Natural killer cell treated with Interleukin-12 subunit alpha and Interleukin-12 subunit beta and Interleukin-15 and Interleukin-18, amount 100 ng/mL, for 72 hours (primary cell): ENCODE measurements around the gene RGS16. TPM values are rescaled to one million over a fixed set of nuclear protein-coding genes. Genes with fewer than 3 reads are reported as not detected.
A peak's percentile ranks its signal among the peaks of the same experiment; 100 is the strongest.

Experiments
- ATAC-seq, 2 donors: fragments of 150-1000 bp; cut with Tn5 transposase in 1 of 2; sonication (Bioruptor Pico), chemical (Tn5 transposase) in 1 of 2; 2 replicates each; pipeline ENCODE4 v1.10.0; 2021
- DNase-seq: peaks from one replicate; pipeline ENCODE4 v3.0.0; 2022; ENCODE audit warnings: low spot score
- H3K27ac Mint-ChIP-seq, 2 donors: 1 replicate in 1 of 2; 2 replicates in 1 of 2; pipeline ENCODE4 v1.8.0; 2022; ENCODE audit warnings: mixed read lengths in 2 of 2, mild to moderate bottlenecking in 1 of 2, moderate library complexity in 1 of 2
- H3K27me3 Mint-ChIP-seq, 2 donors: 1 replicate in 1 of 2; 2 replicates in 1 of 2; pipeline ENCODE4 v1.8.0; 2022; ENCODE audit warnings: mixed read lengths in 2 of 2
- H3K36me3 Mint-ChIP-seq: one replicate; pipeline ENCODE4 v1.8.0; 2022; ENCODE audit warnings: mixed read lengths
- H3K4me1 Mint-ChIP-seq, 2 donors: 1 replicate in 1 of 2; 2 replicates in 1 of 2; pipeline ENCODE4 v1.8.0; 2022; ENCODE audit warnings: low read depth in 2 of 2, mixed read lengths in 2 of 2, mild to moderate bottlenecking in 1 of 2
- H3K4me3 Mint-ChIP-seq: one replicate; pipeline ENCODE4 v1.8.0; 2022; ENCODE audit warnings: mixed read lengths
- H3K9me3 Mint-ChIP-seq: 2 replicates; pipeline ENCODE4 v1.8.0; 2022; ENCODE audit warnings: mixed read lengths
- total RNA-seq, 2 donors: library from RNA; stranded (reverse); gene quantifications; one replicate each; pipeline ENCODE4 v1.2.3, GENCODE V29; 2022

The RGS16 gene
- total RNA-seq, 2 donors from 2014 or later = 33.0 to 102 TPM

GRCh38 chr1:182625024-182625423, 20.8 kb upstream of the RGS16 start:
- Mint-ChIP-seq H3K4me3 (no peak overlapping the region), H3K27ac (peak overlapping the region; percentile 24 to 69), H3K27me3 (peaks cover 9 to 15% of the 10 kb centered on the region in 2 donors), H3K9me3 (no peaks in the 10 kb centered on the region), H3K4me1 (peaks cover 51 to 63% of the 10 kb centered on the region in 2 donors), H3K36me3 (peaks cover 8% of the 10 kb centered on the region)
- no peak for DNase-seq
- no peak for ATAC-seq

GRCh38 chr1:182624577-182624976, 20.4 kb upstream of the RGS16 start:
- Mint-ChIP-seq H3K9me3 (no peaks in the 10 kb centered on the region), H3K4me3 (no peak overlapping the region), H3K4me1 (peaks cover 47 to 59% of the 10 kb centered on the region in 2 donors), H3K36me3 (peaks cover 8% of the 10 kb centered on the region), H3K27me3 (peaks cover 9 to 15% of the 10 kb centered on the region in 2 donors), H3K27ac (peak overlapping the region in 1 of 2 donors; percentile 69)
- DNase-seq = no peak
- no peak for ATAC-seq

- peaks cover 8% of the 10 kb centered on the region for H3K36me3 Mint-ChIP-seq
- DNase-seq = no peak
- no peaks in the 10 kb centered on the region for H3K9me3 Mint-ChIP-seq
- no peak overlapping the region for H3K4me3 Mint-ChIP-seq
- H3K27ac Mint-ChIP-seq = peak overlapping the region in 1 of 2 donors; percentile 64
- no peak for ATAC-seq
- peaks cover 9 to 15% of the 10 kb centered on the region in 2 donors for H3K27me3 Mint-ChIP-seq
- peaks cover 49 to 62% of the 10 kb centered on the region in 2 donors for H3K4me1 Mint-ChIP-seq
These were observed 18.8 kb upstream of the RGS16 start for GRCh38 chr1:182622901-182623528.

- no peak for ATAC-seq
- H3K27me3 Mint-ChIP-seq = peaks cover 6 to 20% of the 10 kb centered on the region in 2 donors
- H3K9me3 Mint-ChIP-seq = no peaks in the 10 kb centered on the region
- peaks cover 57 to 66% of the 10 kb centered on the region in 2 donors for H3K4me1 Mint-ChIP-seq
- no peak for DNase-seq
- H3K27ac Mint-ChIP-seq = no peak overlapping the region
- peaks cover 8% of the 10 kb centered on the region for H3K36me3 Mint-ChIP-seq
- no peak overlapping the region for H3K4me3 Mint-ChIP-seq
These were observed 17.7 kb upstream of the RGS16 start for GRCh38 chr1:182621906-182622305.

GRCh38 chr1:182620924-182621585, 16.9 kb upstream of the RGS16 start:
- H3K4me1 Mint-ChIP-seq = peaks cover 57 to 68% of the 10 kb centered on the region in 2 donors
- DNase-seq = no peak
- H3K36me3 Mint-ChIP-seq = peaks cover 8% of the 10 kb centered on the region
- ATAC-seq = no peak
- H3K27ac Mint-ChIP-seq = peak overlapping the region in 1 of 2 donors; percentile 11
- peaks cover 2 to 20% of the 10 kb centered on the region in 2 donors for H3K27me3 Mint-ChIP-seq
- peak overlapping the region; percentile 1 for H3K4me3 Mint-ChIP-seq
- H3K9me3 Mint-ChIP-seq = no peaks in the 10 kb centered on the region

GRCh38 chr1:182617734-182618351, 13.7 kb upstream of the RGS16 start:
- Mint-ChIP-seq H3K36me3 (peaks cover 8% of the 10 kb centered on the region), H3K4me3 (peak overlapping the region; percentile 79), H3K27ac (peak overlapping the region; percentile 73 to 82), H3K9me3 (no peaks in the 10 kb centered on the region), H3K27me3 (peaks cover 0 to 31% of the 10 kb centered on the region in 2 donors), H3K4me1 (peaks cover 61 to 65% of the 10 kb centered on the region in 2 donors)
- DNase-seq = no peak
- no peak for ATAC-seq

- H3K4me3 Mint-ChIP-seq = peak overlapping the region; percentile 79
- ATAC-seq = no peak
These were observed 12.8 kb upstream of the RGS16 start for GRCh38 chr1:182617014-182617429.

GRCh38 chr1:182616130-182617013, 12.2 kb upstream of the RGS16 start:
- ATAC-seq (peak; percentile 87 to 89), DNase-seq (peak; percentile 90)
- Mint-ChIP-seq H3K4me1 (peaks cover 63 to 73% of the 10 kb centered on the region in 2 donors), H3K27me3 (peaks cover 3 to 34% of the 10 kb centered on the region in 2 donors), H3K4me3 (peak overlapping the region; percentile 79), H3K36me3 (peaks cover 8% of the 10 kb centered on the region), H3K27ac (peak overlapping the region; percentile 73 to 82), H3K9me3 (no peaks in the 10 kb centered on the region)

More at GRCh38 chr1:182617014-182617429, 12.8 kb upstream of the RGS16 start:
- peak overlapping the region; percentile 73 to 82 for H3K27ac Mint-ChIP-seq
- peaks cover 61 to 69% of the 10 kb centered on the region in 2 donors for H3K4me1 Mint-ChIP-seq
- no peaks in the 10 kb centered on the region for H3K9me3 Mint-ChIP-seq
- H3K36me3 Mint-ChIP-seq = peaks cover 8% of the 10 kb centered on the region
- H3K27me3 Mint-ChIP-seq = peaks cover 0 to 31% of the 10 kb centered on the region in 2 donors
- DNase-seq = no peak

GRCh38 chr1:182615468-182616129, 11.4 kb upstream of the RGS16 start:
- Mint-ChIP-seq H3K4me3 (peak overlapping the region; percentile 79), H3K27ac (peak overlapping the region; percentile 73 to 82), H3K36me3 (peaks cover 3% of the 10 kb centered on the region), H3K4me1 (peaks cover 61 to 72% of the 10 kb centered on the region in 2 donors), H3K27me3 (peaks cover 9 to 35% of the 10 kb centered on the region in 2 donors), H3K9me3 (no peaks in the 10 kb centered on the region)
- ATAC-seq (peak; percentile 53 to 54), DNase-seq (no peak)

- H3K27me3 Mint-ChIP-seq = peaks cover 9 to 34% of the 10 kb centered on the region in 2 donors
- no peaks in the 10 kb centered on the region for H3K36me3 Mint-ChIP-seq
- DNase-seq (peak; percentile 88), ATAC-seq (peak; percentile 69 to 81)
- H3K9me3 Mint-ChIP-seq = no peaks in the 10 kb centered on the region
- peak overlapping the region; percentile 73 to 82 for H3K27ac Mint-ChIP-seq
- peak overlapping the region; percentile 79 for H3K4me3 Mint-ChIP-seq
- H3K4me1 Mint-ChIP-seq = peaks cover 60 to 70% of the 10 kb centered on the region in 2 donors
These were observed 10.7 kb upstream of the RGS16 start for GRCh38 chr1:182614796-182615454.

- H3K27me3 Mint-ChIP-seq = peaks cover 29 to 52% of the 10 kb centered on the region in 2 donors
- ATAC-seq (no peak), DNase-seq (no peak)
- no peaks in the 10 kb centered on the region for H3K9me3 Mint-ChIP-seq
- peaks cover 60 to 63% of the 10 kb centered on the region in 2 donors for H3K4me1 Mint-ChIP-seq
- no peak overlapping the region for H3K27ac Mint-ChIP-seq
- no peak overlapping the region for H3K4me3 Mint-ChIP-seq
- H3K36me3 Mint-ChIP-seq = no peaks in the 10 kb centered on the region
These were observed 7.6 kb upstream of the RGS16 start for GRCh38 chr1:182611787-182612186.

- ATAC-seq = no peak
- peak overlapping the region in 1 of 2 donors; percentile 68 for H3K27ac Mint-ChIP-seq
These were observed 7.1 kb upstream of the RGS16 start for GRCh38 chr1:182611326-182611725.

More at GRCh38 chr1:182611326-182611725, 7.1 kb upstream of the RGS16 start:
- Mint-ChIP-seq H3K9me3 (no peaks in the 10 kb centered on the region), H3K4me3 (no peak overlapping the region), H3K27me3 (peaks cover 29 to 54% of the 10 kb centered on the region in 2 donors), H3K36me3 (no peaks in the 10 kb centered on the region), H3K4me1 (peaks cover 55 to 62% of the 10 kb centered on the region in 2 donors)
- no peak for DNase-seq
